HS-5 (cell line): Measurements from ENCODE around the gene ARHGEF26.

ENCODE experiments used
- DNase-seq: peaks from one replicate; pipeline ENCODE4 v3.0.0-alpha.2; 2012; ENCODE audit warnings: low read depth

ARHGEF26 gene

GRCh38 chr3:154210986-154211385, 89.8 kb downstream of the ARHGEF26 start:
- no peak for DNase-seq

GRCh38 chr3:154214306-154214705, 93.1 kb downstream of the ARHGEF26 start:
- no peak for DNase-seq

- DNase-seq: no peak
Measured at GRCh38 chr3:154217671-154218070, 96.5 kb downstream of the ARHGEF26 start.

GRCh38 chr3:154218728-154219127, 97.5 kb downstream of the ARHGEF26 start:
- no peak for DNase-seq

- DNase-seq: no peak
Measured at GRCh38 chr3:154220462-154220861, 99.3 kb downstream of the ARHGEF26 start.

GRCh38 chr3:154223519-154223918, 102.3 kb downstream of the ARHGEF26 start:
- no peak for DNase-seq

- no peak for DNase-seq
Measured at GRCh38 chr3:154224366-154224765, 103.2 kb downstream of the ARHGEF26 start.

GRCh38 chr3:154224866-154225265, 103.7 kb downstream of the ARHGEF26 start:
- no peak for DNase-seq

GRCh38 chr3:154225536-154225935, 104.3 kb downstream of the ARHGEF26 start:
- no peak for DNase-seq

- DNase-seq: no peak
Measured at GRCh38 chr3:154227531-154227930, 106.3 kb downstream of the ARHGEF26 start.

- no peak for DNase-seq
Measured at GRCh38 chr3:154228561-154229216, 107.5 kb downstream of the ARHGEF26 start.

- no peak for DNase-seq
Measured at GRCh38 chr3:154229217-154229590, 108.0 kb downstream of the ARHGEF26 start.

- no peak for DNase-seq
Measured at GRCh38 chr3:154235330-154235729, 114.1 kb downstream of the ARHGEF26 start.

- DNase-seq: no peak
Measured at GRCh38 chr3:154236331-154236730, 115.1 kb downstream of the ARHGEF26 start.

GRCh38 chr3:154240235-154240634, 119.0 kb downstream of the ARHGEF26 start:
- no peak for DNase-seq

- DNase-seq: no peak
Measured at GRCh38 chr3:154241496-154241895, 120.3 kb downstream of the ARHGEF26 start.

GRCh38 chr3:154242766-154243165, 121.6 kb downstream of the ARHGEF26 start:
- no peak for DNase-seq

GRCh38 chr3:154243353-154243752, 122.2 kb downstream of the ARHGEF26 start:
- no peak for DNase-seq

- DNase-seq: no peak
Measured at GRCh38 chr3:154244644-154245043, 123.5 kb downstream of the ARHGEF26 start.

- DNase-seq: no peak
Measured at GRCh38 chr3:154247806-154248415, 126.7 kb downstream of the ARHGEF26 start.

GRCh38 chr3:154250291-154250690, 129.1 kb downstream of the ARHGEF26 start:
- no peak for DNase-seq

GRCh38 chr3:154251610-154252009, 130.4 kb downstream of the ARHGEF26 start:
- no peak for DNase-seq

GRCh38 chr3:154252759-154253638, 131.8 kb downstream of the ARHGEF26 start:
- no peak for DNase-seq
